ENCODE measurements around the gene CPPED1. TPM values are rescaled to one million over a fixed set of nuclear protein-coding genes. Genes with fewer than 3 reads are reported as not detected.

Gene CPPED1
- total and polyA plus RNA-seq, 4 donors, result 16.9 to 25.3 (median 19.8) TPM

- peaks cover 9% of the 10 kb centered on the region for H3K9me3 ChIP-seq (ENCODE audit: control insufficient read depth, low read length)
- WGBS, 2 donors, result 75 to 79% methylated on average over 11 of the region's 11 CpGs
- intact Hi-C loops (cut with DNase I), result no loop called here
- no peak for ATAC-seq (ENCODE audit: low FRiP score)
- no peaks in the 10 kb centered on the region for H3K4me1 ChIP-seq (ENCODE audit: control insufficient read depth in 1 of 2, insufficient read depth in 2 of 2, low read length in 2 of 2)
- peaks cover 0 to 1% of the 10 kb centered on the region in 2 donors for H3K36me3 ChIP-seq (ENCODE audit: control insufficient read depth in 1 of 2, insufficient read depth in 2 of 2, low read length in 1 of 2)
- no peaks in the 10 kb centered on the region for H3K27me3 ChIP-seq (ENCODE audit: control insufficient read depth in 1 of 2, insufficient read depth in 2 of 2, low read length in 1 of 2)
- no peak overlapping the region for H3K4me3 ChIP-seq (ENCODE audit: low read length in 2 of 2)
- DNase-seq, result no peak
- no peak overlapping the region for H3K27ac ChIP-seq (ENCODE audit: low read depth in 1 of 2, low read length in 2 of 2)
Measured at GRCh38 chr16:12655537-12655936, 148.2 kb downstream of the CPPED1 start.

- H3K27me3 ChIP-seq (ENCODE audit: control insufficient read depth in 1 of 2, insufficient read depth in 2 of 2, low read length in 1 of 2), result no peaks in the 10 kb centered on the region
- DNase-seq (no peak), ATAC-seq (ENCODE audit: low FRiP score) (no peak)
- no peaks in the 10 kb centered on the region for H3K4me1 ChIP-seq (ENCODE audit: control insufficient read depth in 1 of 2, insufficient read depth in 2 of 2, low read length in 2 of 2)
- H3K9me3 ChIP-seq (ENCODE audit: control insufficient read depth, low read length), result peaks cover 8% of the 10 kb centered on the region
- peaks cover 0 to under 1% of the 10 kb centered on the region in 2 donors for H3K36me3 ChIP-seq (ENCODE audit: control insufficient read depth in 1 of 2, insufficient read depth in 2 of 2, low read length in 1 of 2)
- no peak overlapping the region for H3K27ac ChIP-seq (ENCODE audit: low read depth in 1 of 2, low read length in 2 of 2)
- no peak overlapping the region for H3K4me3 ChIP-seq (ENCODE audit: low read length in 2 of 2)
- 78 to 80% methylated on average over 2 of the region's 2 CpGs for WGBS, 2 donors
- intact Hi-C loops (cut with DNase I), result no loop called here
Measured at GRCh38 chr16:12653820-12654392, 149.8 kb downstream of the CPPED1 start.

GRCh38 chr16:12652924-12653323 lies 150.8 kb downstream of the CPPED1 start:
- Histone ChIP-seq H3K27ac (ENCODE audit: low read depth in 1 of 2, low read length in 2 of 2) (no peak overlapping the region), H3K36me3 (ENCODE audit: control insufficient read depth in 1 of 2, insufficient read depth in 2 of 2, low read length in 1 of 2) (no peaks in the 10 kb centered on the region), H3K27me3 (ENCODE audit: control insufficient read depth in 1 of 2, insufficient read depth in 2 of 2, low read length in 1 of 2) (no peaks in the 10 kb centered on the region), H3K9me3 (ENCODE audit: control insufficient read depth, low read length) (peaks cover 1% of the 10 kb centered on the region), H3K4me3 (ENCODE audit: low read length in 2 of 2) (no peak overlapping the region), H3K4me1 (ENCODE audit: control insufficient read depth in 1 of 2, insufficient read depth in 2 of 2, low read length in 2 of 2) (no peaks in the 10 kb centered on the region)
- intact Hi-C loops (cut with DNase I), result no loop called here
- DNase-seq (no peak), ATAC-seq (ENCODE audit: low FRiP score) (no peak)
- 77 to 82% methylated on average over 4 of the region's 4 CpGs for WGBS, 2 donors

- ATAC-seq (ENCODE audit: low FRiP score) (no peak), DNase-seq (no peak)
- H3K4me3 ChIP-seq (ENCODE audit: low read length in 2 of 2), result no peak overlapping the region
- intact Hi-C loops (cut with DNase I), result no loop called here
- 33 to 36% methylated on average over 16 of the region's 16 CpGs for WGBS, 2 donors
- H3K27ac ChIP-seq (ENCODE audit: low read depth in 1 of 2, low read length in 2 of 2), result no peak overlapping the region
- peaks cover 1% of the 10 kb centered on the region for H3K9me3 ChIP-seq (ENCODE audit: control insufficient read depth, low read length)
- no peaks in the 10 kb centered on the region for H3K36me3 ChIP-seq (ENCODE audit: control insufficient read depth in 1 of 2, insufficient read depth in 2 of 2, low read length in 1 of 2)
- no peaks in the 10 kb centered on the region for H3K4me1 ChIP-seq (ENCODE audit: control insufficient read depth in 1 of 2, insufficient read depth in 2 of 2, low read length in 2 of 2)
- H3K27me3 ChIP-seq (ENCODE audit: control insufficient read depth in 1 of 2, insufficient read depth in 2 of 2, low read length in 1 of 2), result no peaks in the 10 kb centered on the region
Measured at GRCh38 chr16:12651765-12652512, 151.7 kb downstream of the CPPED1 start.

GRCh38 chr16:12649356-12649755 lies 154.3 kb downstream of the CPPED1 start:
- no peaks in the 10 kb centered on the region for H3K36me3 ChIP-seq (ENCODE audit: control insufficient read depth in 1 of 2, insufficient read depth in 2 of 2, low read length in 1 of 2)
- intact Hi-C loops (cut with DNase I), result no loop called here
- H3K4me3 ChIP-seq (ENCODE audit: low read length in 2 of 2), result no peak overlapping the region
- DNase-seq (no peak), ATAC-seq (ENCODE audit: low FRiP score) (no peak)
- H3K27ac ChIP-seq (ENCODE audit: low read depth in 1 of 2, low read length in 2 of 2), result no peak overlapping the region
- no peaks in the 10 kb centered on the region for H3K4me1 ChIP-seq (ENCODE audit: control insufficient read depth in 1 of 2, insufficient read depth in 2 of 2, low read length in 2 of 2)
- WGBS, 2 donors, result 90 to 97% methylated on average over 2 of the region's 2 CpGs
- H3K27me3 ChIP-seq (ENCODE audit: control insufficient read depth in 1 of 2, insufficient read depth in 2 of 2, low read length in 1 of 2), result no peaks in the 10 kb centered on the region
- no peaks in the 10 kb centered on the region for H3K9me3 ChIP-seq (ENCODE audit: control insufficient read depth, low read length)

- Histone ChIP-seq H3K36me3 (ENCODE audit: control insufficient read depth in 1 of 2, insufficient read depth in 2 of 2, low read length in 1 of 2) (no peaks in the 10 kb centered on the region), H3K4me3 (ENCODE audit: low read length in 2 of 2) (no peak overlapping the region), H3K27me3 (ENCODE audit: control insufficient read depth in 1 of 2, insufficient read depth in 2 of 2, low read length in 1 of 2) (no peaks in the 10 kb centered on the region), H3K9me3 (ENCODE audit: control insufficient read depth, low read length) (peaks cover 2% of the 10 kb centered on the region), H3K4me1 (ENCODE audit: control insufficient read depth in 1 of 2, insufficient read depth in 2 of 2, low read length in 2 of 2) (no peaks in the 10 kb centered on the region), H3K27ac (ENCODE audit: low read depth in 1 of 2, low read length in 2 of 2) (no peak overlapping the region)
- intact Hi-C loops (cut with DNase I), result no loop called here
- ATAC-seq (ENCODE audit: low FRiP score), result no peak
- DNase-seq, result no peak
- WGBS, 2 donors, result 41 to 51% methylated on average over 10 of the region's 10 CpGs
Measured at GRCh38 chr16:12646490-12647274, 157.0 kb downstream of the CPPED1 start.

- Histone ChIP-seq H3K27ac (ENCODE audit: low read depth in 1 of 2, low read length in 2 of 2) (no peak overlapping the region), H3K4me3 (ENCODE audit: low read length in 2 of 2) (no peak overlapping the region), H3K36me3 (ENCODE audit: control insufficient read depth in 1 of 2, insufficient read depth in 2 of 2, low read length in 1 of 2) (no peaks in the 10 kb centered on the region), H3K4me1 (ENCODE audit: control insufficient read depth in 1 of 2, insufficient read depth in 2 of 2, low read length in 2 of 2) (no peaks in the 10 kb centered on the region), H3K9me3 (ENCODE audit: control insufficient read depth, low read length) (peaks cover 2% of the 10 kb centered on the region), H3K27me3 (ENCODE audit: control insufficient read depth in 1 of 2, insufficient read depth in 2 of 2, low read length in 1 of 2) (no peaks in the 10 kb centered on the region)
- 67 to 72% methylated on average over 4 of the region's 4 CpGs for WGBS, 2 donors
- intact Hi-C loops (cut with DNase I), result no loop called here
- DNase-seq (no peak), ATAC-seq (ENCODE audit: low FRiP score) (no peak)
Measured at GRCh38 chr16:12646098-12646489, 157.6 kb downstream of the CPPED1 start.

- intact Hi-C loops (cut with DNase I), result no loop called here
- no peaks in the 10 kb centered on the region for H3K4me1 ChIP-seq (ENCODE audit: control insufficient read depth in 1 of 2, insufficient read depth in 2 of 2, low read length in 2 of 2)
- no peaks in the 10 kb centered on the region for H3K36me3 ChIP-seq (ENCODE audit: control insufficient read depth in 1 of 2, insufficient read depth in 2 of 2, low read length in 1 of 2)
- H3K27ac ChIP-seq (ENCODE audit: low read depth in 1 of 2, low read length in 2 of 2), result no peak overlapping the region
- H3K9me3 ChIP-seq (ENCODE audit: control insufficient read depth, low read length), result peaks cover 4% of the 10 kb centered on the region
- H3K4me3 ChIP-seq (ENCODE audit: low read length in 2 of 2), result no peak overlapping the region
- DNase-seq (peak in 1 of 2 donors; percentile 20), ATAC-seq (ENCODE audit: low FRiP score) (no peak)
- 86 to 88% methylated on average over 8 of the region's 8 CpGs for WGBS, 2 donors
- no peaks in the 10 kb centered on the region for H3K27me3 ChIP-seq (ENCODE audit: control insufficient read depth in 1 of 2, insufficient read depth in 2 of 2, low read length in 1 of 2)
Measured at GRCh38 chr16:12643034-12643455, 160.6 kb downstream of the CPPED1 start.

Measured in aorta (tissue), 5 donors.